Lower lobe of right lung (tissue), 2 donors: ENCODE results near the gene EID2B. TPM values are rescaled to one million over a fixed set of nuclear protein-coding genes. Genes with fewer than 3 reads are reported as not detected.

Experiments
- ATAC-seq, 2 donors: fragments of 200-7000 bp; cut with Tn5 transposase; one replicate each; pipeline ENCODE4 v1.9.1; 2020 to 2022; ENCODE audit warnings: mild to moderate bottlenecking in 2 of 2, moderate library complexity in 2 of 2
- DNase-seq: peaks from one replicate; pipeline ENCODE4 v3.0.0-alpha.2; 2020
- H3K27ac ChIP-seq: fragments of 200-600 bp; one replicate; pipeline ENCODE4 v1.8.0; 2022
- H3K27me3 ChIP-seq: fragments of 200-600 bp; one replicate; pipeline ENCODE4 v1.8.0; 2022; ENCODE audit warnings: low read depth
- H3K36me3 ChIP-seq: fragments of 200-600 bp; one replicate; pipeline ENCODE4 v1.8.0; 2022; ENCODE audit warnings: mild to moderate bottlenecking
- H3K4me1 ChIP-seq: fragments of 200-600 bp; one replicate; pipeline ENCODE4 v1.8.0; 2022
- H3K4me3 ChIP-seq: fragments of 200-600 bp; one replicate; pipeline ENCODE4 v1.8.0; 2022; ENCODE audit warnings: mild to moderate bottlenecking
- H3K9me3 ChIP-seq: fragments of 200-600 bp; one replicate; pipeline ENCODE4 v1.8.0; 2022
- CTCF ChIP-seq: fragments of 200-600 bp; IDR thresholded peaks from one replicate; pipeline ENCODE4 v1.8.0; 2022; ENCODE audit warnings: antibody characterized with exemption, mild to moderate bottlenecking
- intact Hi-C: fragments of 100-400 bp; cut with DNase I; formaldehyde crosslinking; loops from one replicate; pipeline ENCODE4 v1.11.0; 2022
- total RNA-seq: library from RNA; stranded (reverse); fragmentation: NEBNext Ultra II Directional; extraction: Animal tissue kit (Norgen Biotek cat#: 25700); gene quantifications from one replicate; pipeline ENCODE4 v1.2.1, GENCODE V29; 2021
- donor health status: DM: no; HTN: yes; CAD: no; lungs with severe emphysema.

EID2B gene
- total RNA-seq, 1 donor from 2014 or later, result 3.7 TPM

GRCh38 chr19:39514840-39515550 is 17.7 kb downstream of the EID2B start, which contains the start of gene SELENOV:
Gene SELENOV, plus strand, starts transcription at chr19:39515139. Its CDS starts 74 bp downstream, at chr19:39515213.
- no peak for TF ChIP-seq CTCF
- peak within 1 kb of the TSS; percentile 39 for H3K4me3 ChIP-seq
- H3K27ac ChIP-seq, result no peak within 1 kb of the TSS
- H3K27me3 ChIP-seq, result peaks cover 76% of the 10 kb centered on the region
- DNase-seq (no peak), ATAC-seq (peak; percentile 16 to 40)
- H3K4me1 ChIP-seq, result peaks cover 16% of the 10 kb centered on the region
- no peaks in the 10 kb centered on the region for H3K36me3 ChIP-seq
- H3K9me3 ChIP-seq, result no peaks in the 10 kb centered on the region
- intact Hi-C loops, result no loop called here

GRCh38 chr19:39512988-39513387 is 19.7 kb downstream of the EID2B start:
- H3K27me3 ChIP-seq, result peaks cover 91% of the 10 kb centered on the region
- no peak overlapping the region for H3K4me3 ChIP-seq
- peaks cover 16% of the 10 kb centered on the region for H3K4me1 ChIP-seq
- no peak overlapping the region for H3K27ac ChIP-seq
- no peaks in the 10 kb centered on the region for H3K9me3 ChIP-seq
- no peaks in the 10 kb centered on the region for H3K36me3 ChIP-seq
- DNase-seq, result no peak
- no peak for TF ChIP-seq CTCF
- no peak for ATAC-seq
- intact Hi-C loops, result no loop called here

GRCh38 chr19:39509233-39509632 is 23.4 kb downstream of the EID2B start:
- intact Hi-C loops, result no loop called here
- TF ChIP-seq CTCF, result no peak
- ATAC-seq, result no peak
- DNase-seq, result no peak
- Histone ChIP-seq H3K9me3 (no peaks in the 10 kb centered on the region), H3K27me3 (peaks cover 93% of the 10 kb centered on the region), H3K27ac (no peak overlapping the region), H3K4me3 (no peak overlapping the region), H3K36me3 (no peaks in the 10 kb centered on the region), H3K4me1 (no peaks in the 10 kb centered on the region)

- H3K36me3 ChIP-seq, result no peaks in the 10 kb centered on the region
- no peak overlapping the region for H3K27ac ChIP-seq
- H3K27me3 ChIP-seq, result peaks cover 93% of the 10 kb centered on the region
- H3K9me3 ChIP-seq, result no peaks in the 10 kb centered on the region
- no peaks in the 10 kb centered on the region for H3K4me1 ChIP-seq
- H3K4me3 ChIP-seq, result no peak overlapping the region
- DNase-seq (no peak), ATAC-seq (no peak)
- intact Hi-C loops, result no loop called here
- no peak for TF ChIP-seq CTCF
Observed at GRCh38 chr19:39508629-39509028, 24.0 kb downstream of the EID2B start.

GRCh38 chr19:39507715-39508364 is 24.8 kb downstream of the EID2B start:
- Histone ChIP-seq H3K36me3 (no peaks in the 10 kb centered on the region), H3K9me3 (no peaks in the 10 kb centered on the region), H3K27me3 (peaks cover 89% of the 10 kb centered on the region), H3K4me3 (peak overlapping the region; percentile 48), H3K27ac (no peak overlapping the region), H3K4me1 (no peaks in the 10 kb centered on the region)
- intact Hi-C loops, result no loop called here
- DNase-seq (no peak), ATAC-seq (no peak)
- TF ChIP-seq CTCF, result no peak
